GM10266 (cell line): ENCODE data around the gene COL9A1.
"Not testable (repeated sequence)": the region's sequence is repeated elsewhere in the genome, so short reads cannot be mapped to it uniquely, and the experiment has no call there.

ENCODE experiments used
- DNase-seq: peaks from one replicate; pipeline ENCODE4 v3.0.0; 2012; ENCODE audit errors: extremely low spot score
- TF ChIP-seq, protein P1 (sequence below): IDR thresholded peaks from 2 replicates; pipeline ENCODE4 v1.5.1; 2012; ENCODE audit warnings: mild to moderate bottlenecking, low read depth; ENCODE audit not compliant: control insufficient read depth, insufficient read depth; ENCODE audit errors: missing control alignments

The COL9A1 gene

DNA sequence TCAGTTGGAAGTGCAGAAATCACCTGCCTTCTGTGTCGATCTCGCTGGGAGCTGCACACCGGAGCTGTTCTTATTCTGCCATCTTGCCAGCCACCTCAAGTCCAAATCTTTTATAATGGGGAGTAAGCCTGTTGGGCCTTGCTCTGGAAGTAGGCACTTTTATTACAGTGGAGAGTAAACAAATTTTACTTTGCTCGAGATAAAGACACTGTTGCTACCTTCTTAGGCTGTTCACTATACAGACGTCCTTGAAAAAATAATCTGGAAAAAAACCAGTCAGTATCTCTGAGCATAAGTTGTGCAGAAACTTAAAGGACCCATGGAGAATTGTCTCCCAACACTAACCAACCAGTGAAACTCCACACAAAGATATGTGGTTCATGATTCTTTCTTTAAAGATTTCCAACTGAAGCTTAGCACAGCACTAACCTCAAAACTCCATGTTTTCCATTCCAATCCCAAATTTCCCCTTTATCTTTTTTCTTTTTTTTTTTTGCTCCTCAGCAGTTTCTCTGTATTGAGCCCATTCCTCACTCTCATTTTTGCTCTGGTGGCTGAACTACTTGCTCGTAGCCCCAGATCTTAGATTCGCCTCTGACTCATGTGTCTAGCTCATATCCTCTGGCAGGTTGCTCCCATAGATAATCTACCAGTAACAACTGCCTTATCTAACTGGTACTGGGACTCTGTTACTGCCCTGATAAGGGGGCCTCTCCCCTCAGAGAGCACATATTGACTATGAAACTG is 34.3 kb upstream of the COL9A1 start:
- DNase-seq, result no peak
- TF ChIP-seq, protein P1, sequence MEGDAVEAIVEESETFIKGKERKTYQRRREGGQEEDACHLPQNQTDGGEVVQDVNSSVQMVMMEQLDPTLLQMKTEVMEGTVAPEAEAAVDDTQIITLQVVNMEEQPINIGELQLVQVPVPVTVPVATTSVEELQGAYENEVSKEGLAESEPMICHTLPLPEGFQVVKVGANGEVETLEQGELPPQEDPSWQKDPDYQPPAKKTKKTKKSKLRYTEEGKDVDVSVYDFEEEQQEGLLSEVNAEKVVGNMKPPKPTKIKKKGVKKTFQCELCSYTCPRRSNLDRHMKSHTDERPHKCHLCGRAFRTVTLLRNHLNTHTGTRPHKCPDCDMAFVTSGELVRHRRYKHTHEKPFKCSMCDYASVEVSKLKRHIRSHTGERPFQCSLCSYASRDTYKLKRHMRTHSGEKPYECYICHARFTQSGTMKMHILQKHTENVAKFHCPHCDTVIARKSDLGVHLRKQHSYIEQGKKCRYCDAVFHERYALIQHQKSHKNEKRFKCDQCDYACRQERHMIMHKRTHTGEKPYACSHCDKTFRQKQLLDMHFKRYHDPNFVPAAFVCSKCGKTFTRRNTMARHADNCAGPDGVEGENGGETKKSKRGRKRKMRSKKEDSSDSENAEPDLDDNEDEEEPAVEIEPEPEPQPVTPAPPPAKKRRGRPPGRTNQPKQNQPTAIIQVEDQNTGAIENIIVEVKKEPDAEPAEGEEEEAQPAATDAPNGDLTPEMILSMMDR, result no peak

DNA sequence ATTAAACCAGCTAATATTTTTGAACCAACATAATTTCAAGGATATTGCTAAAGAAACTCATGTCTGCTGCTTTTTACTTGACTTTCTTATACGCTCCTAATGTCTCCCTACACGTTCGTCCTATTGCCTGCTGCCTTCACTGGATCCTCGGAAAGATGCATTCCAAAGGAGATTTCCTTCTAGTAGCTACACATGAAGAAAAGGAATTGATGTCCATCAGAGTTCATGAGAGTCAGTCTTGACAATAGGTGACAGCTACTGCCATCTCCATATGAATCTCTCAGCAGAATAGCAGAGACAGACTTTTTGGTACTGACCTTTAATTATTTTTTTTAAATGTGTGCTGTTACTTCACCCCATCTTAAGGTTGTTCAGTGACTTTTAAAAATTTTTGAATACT is 24.2 kb upstream of the COL9A1 start:
- TF ChIP-seq, protein P1, result no peak
- no peak for DNase-seq

DNA sequence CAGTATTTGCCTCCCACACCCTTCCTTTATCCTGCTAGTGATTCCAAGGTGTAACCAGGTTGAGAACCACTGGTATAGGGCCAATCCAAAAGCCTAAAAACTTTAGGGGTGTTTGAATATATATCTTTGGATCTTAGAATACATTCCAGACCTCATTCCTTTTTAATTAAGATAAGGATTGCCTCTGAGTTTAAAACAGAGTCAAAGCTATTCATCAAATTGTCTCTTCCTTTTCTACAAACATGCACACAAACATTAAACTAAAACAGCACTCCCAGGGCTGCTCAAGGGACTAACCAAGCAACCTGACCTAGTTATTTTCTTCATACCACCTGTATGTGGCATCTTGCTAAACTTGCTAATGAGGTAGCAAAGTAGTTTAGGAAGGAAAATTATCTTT is 22.1 kb upstream of the COL9A1 start:
- DNase-seq, result no peak

DNA sequence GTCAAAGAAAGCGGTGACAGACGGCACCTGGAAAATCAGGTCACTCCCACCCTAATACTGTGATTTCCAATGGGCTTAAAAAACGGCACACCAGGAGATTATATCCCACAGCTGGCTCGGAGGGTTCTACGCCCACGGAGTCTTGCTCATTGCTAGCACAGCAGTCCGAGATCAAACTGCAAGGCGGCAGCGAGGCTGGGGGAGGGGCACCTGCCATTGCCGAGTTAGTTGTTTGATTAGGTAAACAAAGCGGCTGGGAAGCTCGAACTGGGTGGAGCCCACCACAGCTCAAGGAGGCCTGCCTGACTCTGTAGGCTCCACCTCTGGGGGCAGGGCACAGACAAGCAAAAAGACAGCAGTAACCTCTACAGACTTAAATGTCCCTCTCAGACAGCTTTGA is 14.9 kb upstream of the COL9A1 start:
- not testable (repeated sequence) for DNase-seq

More for the DNA sequence above, 22.1 kb upstream of the COL9A1 start:
- TF ChIP-seq, protein P1, result no peak

DNA sequence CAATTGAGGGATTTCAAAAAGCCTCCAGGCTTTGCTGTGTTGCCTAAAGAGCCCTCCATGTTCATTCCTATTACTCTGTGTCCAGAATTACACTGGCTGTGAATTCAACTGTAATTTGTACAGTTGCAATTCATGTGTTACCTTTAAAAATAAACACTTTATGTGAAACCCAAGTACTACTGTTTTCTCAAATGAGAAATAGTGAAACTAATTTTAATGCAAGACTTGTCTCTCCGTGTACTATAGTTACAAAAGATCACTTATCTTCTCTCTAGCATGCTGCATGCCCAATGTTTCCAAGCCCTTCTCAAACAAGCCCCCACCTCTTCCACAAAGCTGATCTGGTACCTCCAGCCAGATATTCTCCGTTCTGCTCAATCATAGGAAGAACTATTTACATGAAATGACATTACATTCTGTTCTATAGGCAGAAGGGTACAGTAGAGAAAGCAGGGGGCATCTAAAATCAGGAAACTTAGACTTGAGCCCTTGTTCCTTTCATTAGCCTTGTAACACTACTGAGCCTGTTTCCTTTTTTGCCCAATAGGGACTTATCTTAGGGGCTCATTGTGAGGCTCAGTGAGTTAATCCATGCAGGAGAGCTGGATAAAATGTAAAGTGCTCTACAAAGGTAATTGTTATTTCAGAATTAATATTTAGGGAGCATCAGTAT is 12.3 kb upstream of the COL9A1 start:
- DNase-seq, result peak; percentile 18
- TF ChIP-seq, protein P1, result no peak

DNA sequence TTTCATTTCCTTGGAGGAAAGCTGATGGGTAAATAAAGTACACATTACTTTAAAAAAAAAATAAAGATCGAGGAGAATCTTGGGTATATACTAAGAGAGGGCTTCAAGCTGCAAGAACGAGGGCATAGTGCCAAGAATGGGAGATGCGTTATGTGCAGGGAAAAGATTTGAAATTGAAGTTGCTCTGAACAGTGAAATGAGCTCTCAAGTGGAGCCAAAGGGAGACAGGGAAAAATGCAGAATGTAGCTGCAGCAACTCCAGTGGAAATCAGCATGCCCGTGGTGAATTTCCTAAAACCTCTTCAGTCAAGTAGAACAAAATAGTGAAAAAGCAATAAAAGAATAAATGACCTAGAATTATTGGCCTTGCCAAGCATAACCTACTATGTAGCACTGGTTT is 11.4 kb upstream of the COL9A1 start:
- no peak for DNase-seq
- TF ChIP-seq, protein P1, result no peak

DNA sequence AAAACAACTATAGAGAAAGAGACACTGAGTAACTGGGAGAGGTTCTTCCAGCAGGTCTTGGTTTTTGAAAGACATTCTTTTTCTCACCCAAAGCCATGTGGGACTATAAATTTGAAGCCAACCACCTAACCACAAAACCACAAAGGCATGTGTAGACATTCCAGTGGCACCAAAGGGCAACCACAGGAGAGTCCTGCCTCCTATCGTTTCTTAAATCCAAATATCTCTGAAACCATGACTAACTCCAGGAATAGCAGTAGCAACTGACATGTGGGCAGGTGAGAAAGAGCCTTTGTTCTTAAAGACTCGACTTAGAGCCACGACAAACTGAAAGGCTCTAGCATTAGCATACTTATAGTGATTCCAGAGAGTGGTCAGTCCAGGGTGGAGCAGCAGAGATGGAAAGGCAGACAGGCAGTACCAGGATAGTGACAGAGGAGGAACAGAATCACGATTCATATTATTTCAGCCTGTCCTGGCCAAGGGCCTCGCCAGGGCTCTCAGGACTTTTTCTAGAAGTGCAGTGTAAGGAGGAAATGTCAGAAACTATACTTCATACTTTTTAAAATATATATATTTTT is 9.4 kb upstream of the COL9A1 start:
- TF ChIP-seq, protein P1, result no peak
- DNase-seq, result no peak
